Mammary epithelial cell (primary cell): ENCODE results near the gene EPB41L2.

Experiments
- CTCF ChIP-seq, 2 donors: IDR thresholded peaks in 1 of 2; conservative IDR thresholded peaks in 1 of 2; 2 replicates each; pipeline ENCODE4 v1.5.1; 2011 to 2012; ENCODE audit warnings: inconsistent platforms in 2 of 2, low read length in 2 of 2, mild to moderate bottlenecking in 2 of 2, control low read depth in 1 of 2, low read depth in 1 of 2; ENCODE audit not compliant: insufficient read depth in 1 of 2; ENCODE audit errors: extremely low read depth in 1 of 2
- EZH2 ChIP-seq: IDR thresholded peaks from 2 replicates; pipeline ENCODE4 v1.6.1; 2012; ENCODE audit warnings: low read length, inconsistent platforms, borderline replicate concordance

- TF ChIP-seq CTCF (conservative IDR thresholded peaks at IDR 0.05 in 1 of 2, IDR thresholded peaks at IDR 0.05 in 1 of 2; ENCODE audit: extremely low read depth in 1 of 2, insufficient read depth in 1 of 2, low read depth in 1 of 2, low read length in 2 of 2) (no peak), EZH2 (no peak)
These were observed 223.7 kb downstream of the EPB41L2 start for GRCh38 chr6:130839379-130839778.
